Measurements from ENCODE around the gene NRARP.
A peak's percentile ranks its signal among the peaks of the same experiment; 100 is the strongest.

NRARP gene

DNA sequence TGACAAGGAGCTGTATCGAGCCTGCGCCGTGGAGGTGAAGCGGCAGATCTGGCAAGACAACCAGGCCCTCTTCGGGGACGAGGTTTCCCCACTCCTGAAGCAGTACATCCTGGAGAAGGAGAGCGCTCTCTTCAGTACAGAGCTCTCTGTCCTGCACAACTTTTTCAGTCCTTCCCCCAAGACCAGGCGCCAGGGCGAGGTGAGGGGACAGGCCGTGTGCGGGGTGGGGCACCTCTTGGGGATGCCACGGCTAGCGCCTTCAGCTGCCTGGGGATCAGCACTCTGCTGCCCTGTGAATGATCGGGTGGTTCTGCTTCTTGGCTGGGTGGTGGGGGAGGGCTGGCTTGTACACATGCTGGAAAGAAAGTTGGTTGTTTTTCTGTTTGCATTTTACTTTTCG is 45.2 kb downstream of the NRARP start:
- no peak for DNase-seq (ENCODE audit: low spot score)

DNA sequence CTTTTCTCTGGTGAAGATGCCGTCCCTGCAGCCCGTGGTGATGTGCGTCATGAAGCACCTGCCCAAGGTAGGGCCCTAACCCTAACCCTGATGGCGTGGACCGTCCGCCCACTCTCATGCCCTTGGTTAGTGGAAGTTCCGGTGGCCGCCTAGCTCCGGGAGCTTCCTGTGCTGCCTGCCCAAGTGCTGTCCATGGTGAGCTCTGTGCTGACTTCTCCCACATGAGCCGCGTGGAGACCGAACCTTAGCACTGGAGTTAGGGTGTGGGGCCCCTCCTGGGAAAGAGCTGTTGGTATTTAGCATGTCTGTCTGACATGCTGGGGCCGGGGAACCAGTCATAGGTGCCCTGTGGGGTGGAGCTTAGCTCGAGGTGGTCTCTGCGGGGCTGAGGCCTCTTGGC is 45.7 kb downstream of the NRARP start:
- no peak for DNase-seq (ENCODE audit: low spot score)

DNA sequence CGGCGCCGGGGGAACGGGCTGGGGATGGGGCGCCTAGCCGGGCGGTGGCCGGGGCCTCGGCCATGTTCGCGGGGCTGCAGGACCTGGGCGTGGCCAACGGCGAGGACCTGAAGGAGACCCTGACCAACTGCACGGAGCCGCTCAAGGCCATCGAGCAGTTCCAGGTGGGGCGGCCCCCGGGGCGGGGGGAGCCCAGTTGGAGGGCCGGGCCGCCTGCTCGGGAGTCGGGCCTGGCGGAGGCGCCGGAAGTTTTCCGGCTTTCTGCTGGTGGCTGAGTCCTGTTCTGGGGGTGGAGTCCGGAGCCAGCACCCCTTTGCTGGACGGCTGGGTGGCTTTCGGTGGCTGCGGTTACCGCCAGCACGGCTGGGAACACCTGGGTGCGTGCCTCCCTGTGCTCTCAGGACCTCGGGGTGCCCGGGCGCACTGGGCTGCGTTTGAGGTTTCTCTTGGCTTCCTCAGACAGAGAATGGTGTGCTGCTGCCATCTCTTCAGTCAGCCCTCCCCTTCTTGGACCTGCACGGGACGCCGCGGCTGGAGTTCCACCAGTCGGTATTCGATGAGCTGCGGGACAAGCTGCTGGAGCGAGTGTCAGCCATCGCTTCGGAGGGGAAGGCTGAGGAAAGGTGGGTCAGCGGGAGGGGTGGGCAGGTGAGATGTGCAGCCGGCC is 46.5 kb downstream of the NRARP start:
- DNase-seq (ENCODE audit: low spot score): peak; percentile 41

DNA sequence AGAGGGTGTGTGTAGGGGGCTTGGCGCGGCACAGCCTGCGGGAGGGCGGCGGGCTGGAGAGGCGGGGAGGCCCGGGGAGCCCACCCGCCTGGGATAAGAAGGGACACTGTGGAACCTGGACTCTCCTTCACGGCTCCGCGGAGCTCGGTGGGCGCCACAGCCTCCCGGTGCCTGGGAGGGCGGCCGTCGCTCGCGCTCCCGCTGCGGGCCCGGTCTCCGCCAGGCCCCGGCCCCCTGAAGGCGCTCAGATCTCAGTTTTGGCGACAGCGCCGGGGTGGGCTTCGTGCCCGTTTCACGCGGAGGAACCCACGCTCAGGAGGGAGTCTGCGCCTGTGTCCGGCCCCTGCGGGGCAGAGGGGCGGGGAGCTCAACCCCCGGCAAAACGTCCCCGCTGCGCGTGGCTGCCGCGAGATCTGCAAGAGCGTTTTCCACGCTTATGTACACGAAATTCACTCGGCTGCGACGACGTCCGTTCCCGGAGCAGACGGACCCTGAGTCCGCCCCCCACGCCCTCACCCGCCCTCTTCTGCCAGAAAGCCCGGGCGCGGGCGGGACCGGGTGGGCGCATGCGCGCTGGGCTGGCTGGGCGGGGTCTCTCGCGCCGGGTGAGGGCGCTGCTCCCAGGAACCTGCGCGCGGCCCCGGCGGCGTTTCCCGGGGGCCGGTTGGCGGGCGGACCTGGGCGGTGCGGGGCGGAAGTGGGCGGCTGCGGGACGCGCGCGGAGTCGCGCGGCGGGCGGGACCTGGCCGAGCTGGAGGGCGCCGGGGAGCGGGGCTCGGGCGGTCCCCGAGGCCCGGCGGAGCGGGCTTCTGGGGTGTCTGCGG is 47.2 kb downstream of the NRARP start, which contains the start of gene NELFB:
Gene NELFB, plus strand, starts transcription at position 704 of the 824 bp plus-strand sequence.
- peak; percentile 98 for DNase-seq (ENCODE audit: low spot score)

DNA sequence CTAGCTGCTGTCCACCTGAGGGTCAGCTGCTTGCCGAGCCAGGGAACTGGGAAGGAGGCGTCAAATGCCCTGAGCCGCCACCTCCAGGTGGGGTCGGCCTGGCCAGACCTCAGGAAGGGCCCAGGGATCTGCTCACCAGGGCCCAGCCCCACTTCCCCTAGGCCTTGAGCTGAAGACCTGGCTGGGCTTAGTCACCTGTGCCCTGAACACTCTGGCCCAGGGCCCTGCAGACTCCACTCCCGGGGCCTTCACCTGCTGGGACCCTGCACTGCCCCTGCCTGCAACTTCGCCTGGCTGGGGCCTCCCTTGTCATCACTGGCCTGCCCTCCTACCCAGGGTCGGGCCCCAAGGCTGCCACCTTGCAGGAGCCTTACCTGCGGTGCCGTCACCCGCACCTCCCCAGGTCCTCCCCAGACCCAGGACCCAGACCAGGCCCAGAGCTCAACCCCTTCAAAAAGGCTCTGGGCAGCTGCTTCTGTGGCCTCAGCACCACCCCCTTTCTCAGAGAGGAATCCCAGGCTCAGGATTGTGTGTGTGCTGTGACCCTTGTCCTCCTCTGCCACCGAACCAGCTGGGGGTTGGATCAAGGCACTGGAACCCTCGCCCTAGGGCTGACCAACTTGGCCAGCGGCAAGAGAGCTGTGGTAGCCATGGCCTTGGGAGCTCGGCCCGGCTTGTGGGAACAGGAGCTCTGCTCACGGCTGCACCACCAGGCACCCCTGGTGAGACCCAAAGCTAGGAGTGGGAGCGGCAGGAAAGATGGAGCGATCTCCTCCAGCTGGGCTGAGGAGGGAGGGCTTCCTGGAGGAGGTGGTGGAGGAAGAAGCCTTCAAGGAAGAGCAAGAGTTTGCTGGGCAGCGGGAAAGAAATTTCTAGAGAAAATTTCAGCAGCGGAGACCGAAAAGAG is 48.1 kb downstream of the NRARP start:
- no peak for DNase-seq (ENCODE audit: low spot score)

DNA sequence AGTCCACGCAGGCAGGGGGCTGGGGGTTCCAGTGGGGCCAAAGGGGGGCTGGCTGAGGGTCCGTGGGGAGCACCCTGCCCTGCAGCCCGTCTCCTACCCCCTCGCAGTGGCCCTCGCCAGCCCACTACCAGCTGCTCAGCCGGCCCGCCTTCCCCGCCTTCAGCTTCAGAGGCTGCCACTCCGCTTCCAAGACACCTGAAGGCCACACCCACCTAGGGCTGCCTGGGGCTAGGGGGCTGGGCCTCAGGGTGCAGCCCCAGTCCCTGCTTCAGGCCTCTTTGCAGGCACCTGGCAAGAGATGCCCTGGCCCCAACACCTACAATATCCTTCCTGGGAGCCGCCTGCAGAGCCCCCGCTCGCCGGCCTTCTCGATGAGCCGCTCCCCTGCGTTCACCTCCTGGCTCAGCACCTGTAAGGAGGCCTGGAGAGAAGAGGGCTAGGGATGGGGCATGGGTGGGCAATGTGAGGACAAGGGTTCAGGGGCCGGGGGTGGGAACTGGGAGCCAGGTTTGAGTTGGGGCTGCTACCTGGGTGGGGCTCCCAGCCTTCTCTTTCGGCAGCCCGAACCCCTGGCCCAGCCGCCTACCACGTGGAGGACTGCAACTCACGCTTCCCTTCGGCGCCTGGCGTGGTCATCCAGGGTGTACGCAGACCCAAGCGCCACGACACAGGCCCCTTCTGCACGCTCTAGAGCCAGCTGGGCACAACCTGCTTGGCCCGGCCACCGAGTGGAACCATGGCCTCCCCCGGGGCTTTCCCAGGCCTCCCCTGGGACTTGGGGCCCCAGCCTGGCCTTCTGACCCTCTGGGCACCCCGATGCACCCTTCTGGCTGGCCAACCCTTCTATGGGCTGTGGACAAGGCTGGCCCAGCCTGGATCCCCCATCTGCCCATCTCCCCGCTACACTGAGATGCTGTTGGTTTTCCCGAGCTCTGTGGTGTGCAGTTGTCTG is 49.2 kb downstream of the NRARP start:
- DNase-seq (ENCODE audit: low spot score): no peak

DNA sequence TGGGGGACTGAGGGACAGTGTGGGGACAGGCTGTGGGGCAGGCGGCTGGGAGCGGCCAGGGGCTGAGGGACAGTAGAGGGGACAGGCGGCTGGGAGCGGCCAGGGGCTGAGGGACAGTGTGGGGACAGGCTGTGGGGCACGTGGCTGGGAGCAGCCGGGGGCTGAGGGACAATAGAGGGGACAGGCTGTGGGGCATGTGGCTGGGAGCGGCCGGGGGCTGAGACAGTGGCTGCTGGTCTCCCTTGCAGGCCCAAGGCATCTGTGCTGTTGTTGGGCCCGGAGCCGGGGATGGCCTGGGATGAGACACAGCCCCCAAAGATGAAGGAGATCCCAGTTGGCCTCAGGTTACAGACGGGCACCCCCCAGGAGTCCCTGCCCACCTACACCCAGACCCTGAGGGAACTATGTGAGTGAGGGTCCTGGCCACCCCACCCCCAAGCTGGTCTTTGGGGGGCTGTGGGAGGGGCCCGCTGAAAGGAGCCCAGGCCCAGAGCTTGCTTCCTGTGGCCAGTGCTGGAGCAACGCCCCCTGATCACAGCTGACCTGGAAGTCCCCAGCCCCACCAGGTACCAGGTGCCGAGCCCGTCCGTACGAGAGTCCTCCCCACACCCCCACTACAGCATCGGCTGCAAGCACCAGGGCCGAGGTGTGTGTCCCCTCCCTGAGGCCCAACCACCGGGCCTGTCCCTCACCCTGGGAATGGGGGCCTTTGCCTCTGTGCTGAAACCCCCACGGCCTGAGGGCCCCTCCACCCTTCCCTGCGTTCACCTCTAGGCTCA is 50.4 kb downstream of the NRARP start:
- DNase-seq (ENCODE audit: low spot score): no peak

DNA sequence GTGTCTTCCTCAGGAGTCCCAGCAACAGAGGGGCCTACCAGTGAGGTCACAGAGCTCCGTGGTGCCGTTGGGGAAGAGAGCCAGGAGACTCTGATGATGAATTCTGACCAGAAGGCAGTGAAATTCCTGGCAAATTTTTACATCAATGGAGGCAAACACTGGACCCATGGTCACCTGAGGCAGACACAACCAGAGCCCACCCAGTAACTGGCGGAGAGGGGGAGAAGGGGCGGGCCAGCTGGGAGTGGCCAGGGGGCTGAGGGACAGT is 50.9 kb downstream of the NRARP start, which contains the start of gene STPG3:
Gene STPG3, plus strand, starts transcription at position 93 of the 268 bp plus-strand sequence. Its CDS starts 1 bp downstream, at position 94.
- no peak for DNase-seq (ENCODE audit: low spot score)

DNA sequence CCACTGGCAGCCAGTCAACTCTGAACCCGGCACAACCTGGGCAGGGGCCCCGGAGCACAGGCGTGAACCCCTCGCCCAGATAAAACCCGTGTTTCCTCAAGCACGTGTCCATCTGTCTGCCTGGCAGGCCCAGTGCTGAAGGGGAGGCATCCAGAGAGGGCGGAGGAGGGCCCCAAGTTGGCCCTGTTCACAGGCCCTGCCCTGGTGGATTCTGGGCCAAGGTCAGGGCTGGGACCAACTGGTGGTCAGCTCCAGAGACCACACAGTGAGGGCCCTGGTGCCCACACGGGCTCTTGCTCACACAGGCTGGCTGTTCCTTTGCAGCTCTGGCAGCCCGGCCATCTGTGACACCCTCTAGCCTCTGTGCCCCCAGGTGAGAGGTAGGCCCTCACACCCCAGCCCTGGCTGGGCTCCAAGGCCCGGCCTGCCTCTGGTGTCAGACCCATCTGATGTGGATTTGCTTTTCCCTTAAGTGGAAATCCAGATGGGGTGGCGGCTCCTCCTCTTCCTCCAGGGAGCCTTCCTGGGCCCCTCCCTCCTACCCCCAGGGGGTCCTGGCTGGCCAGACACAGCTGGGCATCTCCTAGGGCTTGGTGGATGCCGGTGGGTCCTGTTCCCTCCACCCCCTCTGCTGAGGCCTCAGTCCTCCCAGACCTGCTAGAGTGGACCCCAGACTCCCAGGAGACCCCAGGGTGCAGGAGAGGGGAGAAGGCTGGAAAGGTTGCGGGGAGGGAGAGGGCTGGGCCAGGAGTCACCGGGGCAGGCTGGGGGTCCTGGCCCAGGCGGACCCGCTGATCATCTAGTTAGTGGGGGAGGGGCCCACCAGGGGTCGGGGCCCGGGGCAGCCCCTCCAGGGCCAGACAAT is 51.5 kb downstream of the NRARP start:
- no peak for DNase-seq (ENCODE audit: low spot score)

Data from germinal center (tissue), 1 donor.